HT1080 (cell line): Measurements from ENCODE around the gene BMAL2. TPM values are rescaled to one million over a fixed set of nuclear protein-coding genes. Genes with fewer than 3 reads are reported as not detected.

Source experiments
- DNase-seq: peaks from one replicate; pipeline ENCODE4 v3.0.0-alpha.2; 2015; ENCODE audit warnings: low read depth
- total RNA-seq: library from RNA; depleted of rRNA; stranded (reverse); fragments of >200 nt; shearing (Covaris generic); gene quantifications from 2 replicates; pipeline ENCODE4 v1.2.3, GENCODE V29; 2014; rRNA removed

BMAL2 gene
- total RNA-seq, 1 experiment from 2014 or later, result 66.5 TPM

DNA sequence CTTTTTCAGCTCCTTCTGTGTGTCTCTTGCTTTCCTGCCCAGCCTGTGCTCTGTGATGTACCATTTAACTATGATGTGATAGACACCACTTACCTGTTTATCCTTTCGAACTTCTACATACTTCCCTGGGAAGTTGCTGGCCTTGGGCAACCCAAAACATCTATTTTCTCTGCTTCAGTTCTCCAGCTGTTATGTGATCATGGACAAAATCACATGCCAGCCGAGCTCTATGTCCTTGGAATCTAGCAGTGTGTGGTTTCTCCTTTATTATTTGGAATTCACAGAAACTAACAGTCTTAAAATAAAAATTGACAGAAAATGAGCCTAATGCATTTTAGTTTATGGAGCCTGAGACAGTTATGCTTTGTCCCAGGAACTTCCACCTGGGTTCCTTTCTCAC, 22.9 kb downstream of the BMAL2 start:
- DNase-seq, result no peak

DNA sequence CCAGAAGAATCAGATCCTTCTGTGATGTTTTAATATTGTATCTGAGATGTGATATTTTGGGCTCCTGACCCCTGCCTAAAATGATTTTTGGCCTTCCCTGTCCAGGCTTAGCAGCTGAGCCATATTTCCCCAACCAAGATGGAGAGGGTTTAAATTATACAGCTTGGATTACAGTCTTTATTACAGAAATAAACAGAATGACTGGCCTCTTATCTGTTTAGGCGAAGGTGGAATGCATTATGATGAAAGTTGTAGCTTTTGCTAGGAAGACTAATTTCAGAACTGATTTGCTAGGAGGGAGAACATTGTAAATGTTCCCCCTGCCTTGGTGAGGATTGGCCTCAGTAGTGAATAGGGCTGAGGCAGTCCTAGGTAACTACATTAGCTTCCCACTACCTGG, 23.3 kb downstream of the BMAL2 start:
- no peak for DNase-seq

DNA sequence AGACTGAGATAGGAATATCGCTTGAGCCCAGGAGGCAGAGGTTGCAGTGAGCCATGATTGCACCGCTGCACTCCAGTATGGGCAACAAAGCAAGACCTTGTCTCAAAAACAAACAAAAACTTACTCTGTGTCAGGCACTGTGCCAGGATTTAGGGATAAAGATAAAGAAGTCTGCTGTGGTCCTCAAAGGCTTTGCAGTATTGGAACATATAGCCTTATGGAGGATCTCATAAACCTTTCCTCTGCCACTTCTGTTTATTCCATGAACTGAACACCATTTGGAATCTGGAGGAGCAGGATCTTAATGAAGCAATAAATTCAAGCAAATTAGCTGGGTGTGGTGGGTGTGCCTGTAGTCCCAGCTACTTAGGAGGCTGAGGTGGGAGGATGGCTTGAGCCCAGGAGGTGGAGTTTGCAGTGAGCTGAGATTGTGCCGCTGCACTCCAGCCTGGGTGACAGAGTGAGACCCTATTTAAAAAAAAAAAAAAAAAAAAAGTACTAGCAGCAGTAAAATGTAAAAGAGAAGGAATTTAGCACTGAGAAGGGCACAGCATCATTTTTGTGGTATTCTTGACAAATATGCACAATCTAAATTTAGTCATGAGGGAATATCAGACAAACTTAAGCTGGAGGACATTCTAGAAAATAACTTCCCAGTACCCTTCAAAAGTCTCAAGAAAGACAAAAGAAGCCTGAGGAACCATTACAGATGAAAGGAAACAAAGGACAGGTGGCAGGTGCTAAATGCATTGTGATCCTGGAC, 27.1 kb downstream of the BMAL2 start:
- DNase-seq, result no peak

DNA sequence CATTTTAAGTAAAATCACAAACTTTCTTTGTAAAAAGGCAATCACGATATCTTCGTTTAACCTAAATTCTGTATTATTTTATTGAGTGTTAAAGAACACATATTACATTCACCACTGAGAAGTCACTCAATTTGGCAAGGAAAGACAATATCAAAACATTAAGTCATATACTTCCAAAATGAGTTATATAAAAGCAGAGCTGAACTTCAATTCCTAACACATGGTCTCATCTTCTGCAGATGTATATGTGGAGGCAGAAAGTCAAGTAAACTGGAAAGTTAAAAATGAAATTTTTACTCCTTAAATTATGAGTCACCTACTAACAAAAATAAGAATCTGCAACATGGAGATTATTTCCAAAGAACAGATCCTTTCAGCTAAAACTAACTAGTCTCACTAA, 28.7 kb downstream of the BMAL2 start:
- no peak for DNase-seq

DNA sequence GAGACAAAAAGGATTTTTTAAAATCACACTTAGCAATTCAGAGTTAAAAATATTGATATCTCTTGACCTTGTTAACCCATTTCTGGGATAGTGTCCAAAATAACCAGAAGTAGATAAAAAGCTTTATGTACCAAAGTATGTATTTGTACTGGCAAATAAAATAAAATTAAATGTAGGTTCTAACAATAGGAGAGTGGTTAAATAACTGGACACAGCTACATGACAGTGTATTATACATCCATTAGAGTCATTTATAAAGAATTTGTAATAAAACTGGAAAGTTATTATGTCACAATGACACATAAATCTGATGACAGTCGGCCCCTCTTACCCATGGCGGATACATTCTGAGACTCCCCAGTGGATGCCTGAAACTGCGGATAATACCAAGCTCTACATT, 34.0 kb downstream of the BMAL2 start:
- no peak for DNase-seq

DNA sequence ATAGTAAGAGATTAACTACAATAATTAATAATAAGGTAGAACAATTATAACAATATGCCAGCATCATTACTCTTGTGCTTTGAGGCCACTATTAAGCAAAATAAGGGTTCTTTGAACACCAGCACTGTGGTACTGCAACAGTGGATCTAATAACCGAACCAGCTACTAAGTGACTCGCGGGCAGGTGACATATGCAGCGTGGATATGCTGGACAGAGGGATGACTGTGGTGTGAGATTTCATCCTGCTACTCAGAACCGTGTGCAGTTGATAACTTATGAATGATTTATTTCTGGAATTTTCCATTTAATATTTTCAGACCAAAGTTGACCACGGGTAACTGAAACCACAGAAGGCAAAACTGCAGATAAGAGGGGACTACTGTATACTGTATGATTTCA, 34.4 kb downstream of the BMAL2 start:
- DNase-seq, result no peak

DNA sequence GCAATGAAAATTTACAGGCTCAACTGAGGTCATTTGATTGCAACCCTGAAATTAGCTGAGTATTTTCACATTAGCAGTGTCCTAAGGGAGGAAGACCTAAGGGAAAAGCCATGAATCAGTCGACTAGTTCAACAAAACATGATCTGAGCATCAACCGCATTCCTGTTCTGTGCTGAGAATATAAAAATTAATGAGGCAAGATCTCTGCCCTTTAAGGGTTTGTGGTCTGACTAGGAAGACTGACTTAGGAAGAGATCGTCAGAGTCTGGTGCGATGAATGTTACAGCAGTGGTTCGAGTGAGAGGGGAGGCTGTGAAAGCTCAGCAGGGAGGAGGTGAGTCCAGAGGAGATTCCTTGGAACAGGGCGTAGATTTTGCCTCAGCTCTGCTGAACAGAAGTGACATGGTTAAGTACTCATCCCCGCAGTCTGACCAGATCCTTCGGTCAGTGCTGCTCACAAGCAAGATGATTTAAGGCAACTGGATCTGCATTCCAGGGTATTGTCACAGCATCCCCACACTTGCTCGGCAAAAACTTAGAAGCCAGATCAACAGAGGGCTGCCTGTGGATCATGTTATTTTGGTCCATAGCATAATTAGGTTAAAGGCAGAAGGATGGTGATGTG, 49.6 kb downstream of the BMAL2 start:
- no peak for DNase-seq

Other genes starting within 250 kb of the BMAL2 start
- gene STK38L, start 88.5 kb upstream of the BMAL2 start, total RNA-seq, result 15.0 and 32.3 TPM in 2 replicates
- gene SMCO2, start 113.9 kb downstream of the BMAL2 start, total RNA-seq, result 0.35 and 0.37 TPM in 2 replicates
- gene PPFIBP1, start 191.4 kb downstream of the BMAL2 start, total RNA-seq, result 86.7 and 105 TPM in 2 replicates